Breast epithelium (tissue), 3 donors: ENCODE results near the gene SRGAP3.

Experiments
- POLR2A ChIP-seq: fragments of 450-650 bp; IDR thresholded peaks from one replicate; pipeline ENCODE4 v1.6.1; 2016; ENCODE audit warnings: antibody characterized with exemption, mild to moderate bottlenecking, moderate library complexity
- POLR2AphosphoS5 ChIP-seq, 3 donors: sonication (generic); formaldehyde crosslinking; IDR thresholded peaks; one replicate each; pipeline ENCODE4 v1.6.1; 2017; ENCODE audit warnings: antibody characterized with exemption in 3 of 3

DNA sequence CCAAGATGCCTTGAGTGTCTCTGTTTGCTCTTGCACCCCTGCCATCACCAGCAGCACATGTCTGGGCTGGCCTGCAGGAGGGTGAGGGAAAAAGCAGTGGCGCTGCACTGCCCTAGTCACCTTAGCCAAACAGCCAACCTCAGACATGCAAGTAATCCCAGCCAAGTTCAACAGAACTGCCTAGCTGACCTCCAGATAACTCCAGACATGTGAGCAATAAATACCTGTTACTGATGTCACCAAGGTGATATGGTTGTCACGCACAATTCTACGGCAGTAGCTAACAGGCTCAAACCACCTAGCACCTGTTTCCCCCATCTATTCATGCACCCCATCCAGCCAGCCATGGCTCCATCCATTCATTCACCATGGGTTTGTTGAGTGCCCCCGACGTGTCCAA is 99.9 kb downstream of the SRGAP3 start:
- TF ChIP-seq POLR2A (no peak), POLR2AphosphoS5 (IDR thresholded peaks at IDR 0.05) (no peak)
